Panc1 (cell line): Measurements from ENCODE around the gene SMPD1.

Source experiments
- POLR2AphosphoS5 ChIP-seq: IDR thresholded peaks from 2 replicates; pipeline ENCODE4 v1.6.1; 2012; ENCODE audit warnings: mild to moderate bottlenecking, low read depth, low read length, moderate library complexity
- SIN3A ChIP-seq: IDR thresholded peaks from 2 replicates; pipeline ENCODE4 v1.6.1; 2012; ENCODE audit warnings: low read depth, mild to moderate bottlenecking, low read length, moderate library complexity, borderline replicate concordance; ENCODE audit not compliant: insufficient read depth
- TCF7L2 ChIP-seq: IDR thresholded peaks from 2 replicates; pipeline ENCODE4 v1.6.1; 2011; ENCODE audit warnings: mild to moderate bottlenecking, low read depth, low read length, inconsistent platforms
- TF ChIP-seq, protein P1 (sequence below): fragments of 450-650 bp; IDR thresholded peaks from 2 replicates; pipeline ENCODE4 v1.5.1; 2017; ENCODE audit warnings: mild to moderate bottlenecking
- TF ChIP-seq, protein P2 (sequence below), 2 experiments: IDR thresholded peaks; 2 replicates each; pipeline ENCODE4 v1.6.1; 2011 to 2012; ENCODE audit warnings: low read depth in 2 of 2, control low read depth in 1 of 2, low read length in 1 of 2, mild to moderate bottlenecking in 1 of 2, moderate library complexity in 1 of 2; ENCODE audit not compliant: insufficient read depth in 1 of 2

DNA sequence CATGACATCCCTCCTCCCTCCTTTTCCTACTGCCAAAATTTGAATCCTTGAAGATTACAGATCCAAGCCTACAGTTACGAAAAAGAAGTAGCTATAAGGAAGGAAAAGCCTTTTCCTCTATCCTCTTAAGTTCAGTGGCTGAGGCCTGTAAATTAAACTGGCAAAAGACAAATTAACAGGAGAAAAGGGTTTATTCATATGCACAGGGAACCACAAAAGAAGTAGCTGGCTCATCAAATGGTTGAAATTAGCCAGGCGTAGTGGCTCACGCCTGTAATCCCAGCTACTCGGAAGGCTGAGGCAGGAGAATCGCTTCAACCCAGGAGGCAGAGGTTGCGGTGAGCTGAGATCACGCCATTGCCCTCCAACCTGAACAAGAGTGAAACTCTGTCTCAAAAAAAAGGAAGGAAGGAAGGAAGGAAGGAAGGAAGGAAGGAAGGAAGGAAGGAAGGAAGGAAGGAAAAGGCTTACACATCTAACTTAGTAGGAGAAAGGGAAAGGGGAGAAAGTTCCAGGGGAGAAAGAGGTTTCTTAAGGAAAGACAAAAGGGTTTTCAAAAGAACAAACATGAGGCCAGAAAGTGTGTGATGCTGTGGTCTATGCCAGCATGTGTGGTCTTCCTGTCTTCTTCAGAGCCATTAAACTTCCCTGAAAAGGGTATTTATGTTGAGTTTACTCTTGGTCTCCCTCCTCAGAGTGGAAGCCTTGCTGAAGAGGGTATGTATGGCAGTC, 5.1 kb upstream of the SMPD1 start:
- TF ChIP-seq, protein P1, sequence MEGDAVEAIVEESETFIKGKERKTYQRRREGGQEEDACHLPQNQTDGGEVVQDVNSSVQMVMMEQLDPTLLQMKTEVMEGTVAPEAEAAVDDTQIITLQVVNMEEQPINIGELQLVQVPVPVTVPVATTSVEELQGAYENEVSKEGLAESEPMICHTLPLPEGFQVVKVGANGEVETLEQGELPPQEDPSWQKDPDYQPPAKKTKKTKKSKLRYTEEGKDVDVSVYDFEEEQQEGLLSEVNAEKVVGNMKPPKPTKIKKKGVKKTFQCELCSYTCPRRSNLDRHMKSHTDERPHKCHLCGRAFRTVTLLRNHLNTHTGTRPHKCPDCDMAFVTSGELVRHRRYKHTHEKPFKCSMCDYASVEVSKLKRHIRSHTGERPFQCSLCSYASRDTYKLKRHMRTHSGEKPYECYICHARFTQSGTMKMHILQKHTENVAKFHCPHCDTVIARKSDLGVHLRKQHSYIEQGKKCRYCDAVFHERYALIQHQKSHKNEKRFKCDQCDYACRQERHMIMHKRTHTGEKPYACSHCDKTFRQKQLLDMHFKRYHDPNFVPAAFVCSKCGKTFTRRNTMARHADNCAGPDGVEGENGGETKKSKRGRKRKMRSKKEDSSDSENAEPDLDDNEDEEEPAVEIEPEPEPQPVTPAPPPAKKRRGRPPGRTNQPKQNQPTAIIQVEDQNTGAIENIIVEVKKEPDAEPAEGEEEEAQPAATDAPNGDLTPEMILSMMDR: no peak
- TF ChIP-seq POLR2AphosphoS5 (no peak), SIN3A (no peak), TCF7L2 (no peak)
- TF ChIP-seq, protein P2, sequence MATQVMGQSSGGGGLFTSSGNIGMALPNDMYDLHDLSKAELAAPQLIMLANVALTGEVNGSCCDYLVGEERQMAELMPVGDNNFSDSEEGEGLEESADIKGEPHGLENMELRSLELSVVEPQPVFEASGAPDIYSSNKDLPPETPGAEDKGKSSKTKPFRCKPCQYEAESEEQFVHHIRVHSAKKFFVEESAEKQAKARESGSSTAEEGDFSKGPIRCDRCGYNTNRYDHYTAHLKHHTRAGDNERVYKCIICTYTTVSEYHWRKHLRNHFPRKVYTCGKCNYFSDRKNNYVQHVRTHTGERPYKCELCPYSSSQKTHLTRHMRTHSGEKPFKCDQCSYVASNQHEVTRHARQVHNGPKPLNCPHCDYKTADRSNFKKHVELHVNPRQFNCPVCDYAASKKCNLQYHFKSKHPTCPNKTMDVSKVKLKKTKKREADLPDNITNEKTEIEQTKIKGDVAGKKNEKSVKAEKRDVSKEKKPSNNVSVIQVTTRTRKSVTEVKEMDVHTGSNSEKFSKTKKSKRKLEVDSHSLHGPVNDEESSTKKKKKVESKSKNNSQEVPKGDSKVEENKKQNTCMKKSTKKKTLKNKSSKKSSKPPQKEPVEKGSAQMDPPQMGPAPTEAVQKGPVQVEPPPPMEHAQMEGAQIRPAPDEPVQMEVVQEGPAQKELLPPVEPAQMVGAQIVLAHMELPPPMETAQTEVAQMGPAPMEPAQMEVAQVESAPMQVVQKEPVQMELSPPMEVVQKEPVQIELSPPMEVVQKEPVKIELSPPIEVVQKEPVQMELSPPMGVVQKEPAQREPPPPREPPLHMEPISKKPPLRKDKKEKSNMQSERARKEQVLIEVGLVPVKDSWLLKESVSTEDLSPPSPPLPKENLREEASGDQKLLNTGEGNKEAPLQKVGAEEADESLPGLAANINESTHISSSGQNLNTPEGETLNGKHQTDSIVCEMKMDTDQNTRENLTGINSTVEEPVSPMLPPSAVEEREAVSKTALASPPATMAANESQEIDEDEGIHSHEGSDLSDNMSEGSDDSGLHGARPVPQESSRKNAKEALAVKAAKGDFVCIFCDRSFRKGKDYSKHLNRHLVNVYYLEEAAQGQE (IDR thresholded peaks at IDR 0.05; ENCODE audit: insufficient read depth in 1 of 2, low read depth in 2 of 2, low read length in 1 of 2): no peak
